Lung microvascular endothelial cell (primary cell): Measurements from ENCODE around the gene PEA15. TPM values are rescaled to one million over a fixed set of nuclear protein-coding genes. Genes with fewer than 3 reads are reported as not detected.
A peak's percentile ranks its signal among the peaks of the same experiment; 100 is the strongest.

Experiments
- DNase-seq, 2 donors: peaks; one replicate each; pipeline versions ENCODE4 v3.0.0 to v3.0.0-alpha.2; 2010; ENCODE audit warnings: low read depth in 2 of 2
- total RNA-seq: library from RNA; depleted of rRNA; stranded (reverse); fragments of >200 nt; gene quantifications from 2 replicates; pipeline ENCODE4 v1.2.1, GENCODE V29; 2014

The PEA15 gene
- total RNA-seq, result 36.2 and 60.7 TPM in 2 replicates

DNA sequence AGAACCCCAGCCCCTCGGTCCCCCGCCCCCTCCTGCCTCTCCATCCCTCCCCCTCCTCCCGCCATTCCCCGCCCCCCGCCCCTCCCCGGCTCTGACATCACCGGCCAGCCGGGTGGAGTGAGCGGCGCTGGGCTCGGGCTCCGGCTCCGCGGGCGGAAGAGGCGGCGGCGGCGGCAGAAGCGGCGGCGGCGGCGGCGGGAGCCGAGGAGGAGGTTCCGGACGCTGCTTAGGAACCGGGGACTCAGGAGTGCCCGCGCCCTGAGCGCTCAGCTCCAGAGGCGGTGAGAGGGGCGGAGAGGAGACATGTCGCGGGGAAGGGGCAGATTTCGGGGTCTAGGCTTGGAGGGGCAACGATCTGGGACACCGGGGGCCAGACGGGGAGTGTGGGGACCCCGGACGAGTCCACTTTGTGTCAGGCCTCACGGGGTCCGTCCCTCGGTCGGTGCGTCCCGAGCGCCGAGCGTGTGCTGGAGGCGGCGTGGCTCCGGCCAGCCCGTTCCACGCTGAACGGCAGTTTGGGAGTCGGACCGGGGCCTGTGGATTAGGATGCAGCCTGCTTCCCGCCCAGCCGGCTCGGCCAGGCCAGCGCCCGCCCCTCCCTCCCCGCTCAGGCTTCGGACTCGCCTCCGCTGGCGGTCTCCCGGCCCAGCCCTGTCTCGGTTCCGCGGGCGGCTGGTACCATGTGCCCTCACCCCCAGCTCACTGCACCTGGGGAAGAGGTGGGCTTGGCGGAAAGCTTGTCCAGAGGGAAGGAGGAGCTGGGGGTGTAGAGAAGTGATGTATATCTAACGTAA is at the start of gene PEA15:
Gene PEA15 (plus strand): TSS at position 143 of the 794 bp plus-strand sequence. CDS start 6,161 bp downstream, outside the sequence.
- DNase-seq, result peak; percentile 69 to 80

DNA sequence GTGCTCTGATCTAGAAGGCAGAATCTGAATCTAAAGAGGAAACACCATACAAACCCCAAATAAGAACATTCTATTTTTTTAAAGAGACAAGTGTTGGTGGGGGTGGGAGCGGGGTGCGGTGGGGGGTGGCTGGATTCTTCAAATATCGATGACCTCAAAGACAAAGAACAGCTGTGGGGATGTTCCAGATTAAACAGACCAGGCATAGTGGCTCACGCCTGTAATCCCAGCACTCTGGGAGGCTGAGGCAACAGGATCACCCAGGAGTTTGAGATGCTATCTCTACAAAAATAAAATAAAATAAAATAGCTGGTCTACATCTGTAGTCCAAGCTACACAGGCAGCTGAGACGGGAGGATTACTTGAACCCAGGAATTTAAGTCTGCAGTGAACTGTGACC is 48.8 kb upstream of the PEA15 start:
- DNase-seq, result no peak

DNA sequence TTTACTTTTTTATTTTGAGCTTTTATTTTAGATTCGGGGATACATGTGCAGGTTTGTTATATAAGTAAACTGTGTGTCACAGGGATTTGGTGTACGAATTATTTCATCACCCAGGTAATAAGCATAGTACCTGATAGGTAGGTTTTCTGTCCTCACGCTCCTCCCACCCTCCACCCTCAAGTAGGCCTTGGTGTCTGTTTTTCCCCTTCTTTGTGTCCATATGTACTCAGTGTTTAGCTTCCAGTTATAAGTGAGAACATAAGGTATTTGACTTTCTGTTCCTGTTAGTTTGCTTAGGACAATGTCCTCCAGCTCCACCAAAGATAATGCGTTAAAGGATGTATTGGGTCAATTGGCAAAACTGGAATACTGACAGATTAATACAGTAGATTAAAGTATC is 48.0 kb upstream of the PEA15 start:
- DNase-seq, result no peak

GRCh38 chr1:160158031-160158430 is 47.2 kb upstream of the PEA15 start:
- no peak for DNase-seq

DNA sequence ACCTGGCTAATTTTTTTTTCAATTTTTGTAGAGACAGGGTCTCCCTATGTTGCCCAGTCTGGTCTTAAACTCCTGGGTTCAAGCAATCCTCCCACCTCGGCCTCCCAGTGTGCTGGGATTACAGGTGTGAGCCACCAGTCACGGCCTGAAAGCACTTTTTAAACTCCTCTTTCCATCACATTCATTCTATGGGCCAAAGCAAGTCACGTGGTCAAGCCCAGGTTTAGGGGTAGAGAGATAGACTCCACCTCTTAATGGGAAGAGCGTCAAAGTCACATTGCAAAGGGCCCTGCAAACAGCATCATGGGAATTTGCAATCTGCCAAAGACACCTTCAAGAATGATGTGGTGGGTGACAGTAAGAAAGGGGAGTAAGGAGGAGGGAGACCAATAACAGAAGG is 46.6 kb upstream of the PEA15 start:
- no peak for DNase-seq

GRCh38 chr1:160159846-160160245 is 45.3 kb upstream of the PEA15 start:
- no peak for DNase-seq

DNA sequence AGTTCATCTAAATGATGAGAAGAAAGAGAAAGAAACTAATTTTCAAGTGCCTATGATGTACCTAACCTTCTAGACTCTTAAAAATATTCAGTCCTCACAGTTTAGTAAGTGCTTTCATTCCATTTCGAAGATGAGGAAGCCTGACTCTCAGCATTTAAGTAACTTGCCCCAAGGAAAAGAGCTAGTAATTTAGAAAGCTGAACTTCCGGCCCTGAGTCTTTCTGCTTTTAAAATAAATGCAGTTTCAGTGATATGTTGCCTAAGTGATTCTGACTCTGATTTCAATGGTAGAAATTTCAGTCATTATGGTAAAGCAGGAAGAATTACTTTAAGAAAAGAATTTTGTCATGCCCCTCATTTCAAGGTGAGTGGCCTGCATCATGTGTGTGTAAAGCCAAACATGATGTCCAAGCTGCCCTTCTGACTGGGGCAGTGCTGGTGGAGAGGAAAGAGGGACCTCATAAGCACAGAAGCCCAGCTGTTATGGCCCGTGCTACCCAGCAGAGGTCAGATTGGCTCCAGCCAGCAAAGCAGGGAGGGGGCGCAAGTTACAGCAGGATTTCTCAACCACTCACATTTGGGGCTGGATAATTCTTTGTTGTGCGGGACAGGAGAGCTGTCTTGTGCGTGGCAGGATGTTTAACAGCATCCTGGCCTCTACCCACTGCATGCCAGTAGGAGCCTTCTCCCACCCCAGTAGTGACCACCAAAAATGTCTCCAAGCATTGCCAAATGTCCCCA is 43.0 kb upstream of the PEA15 start:
- DNase-seq, result peak; percentile 39 to 51

GRCh38 chr1:160162931-160163330 is 42.3 kb upstream of the PEA15 start:
- DNase-seq, result no peak

DNA sequence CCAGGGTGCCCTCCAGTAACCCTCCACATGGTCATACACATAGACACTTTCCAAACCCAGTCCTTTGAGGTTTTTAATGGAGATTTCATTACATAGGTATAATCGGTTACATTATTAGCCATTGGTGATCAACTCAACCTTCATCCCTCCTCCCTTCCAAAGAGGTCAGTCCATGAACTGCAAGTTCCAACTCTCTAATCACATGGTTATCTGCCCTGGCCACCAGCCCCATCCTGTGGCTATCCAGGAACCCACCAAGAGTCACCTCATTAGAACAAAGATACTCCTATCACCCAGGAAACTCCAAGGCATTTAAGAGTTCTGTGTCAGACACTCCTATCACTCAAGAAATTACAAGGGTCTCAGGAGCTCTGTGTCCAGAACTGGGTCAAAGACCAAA is 41.6 kb upstream of the PEA15 start:
- DNase-seq, result no peak

DNA sequence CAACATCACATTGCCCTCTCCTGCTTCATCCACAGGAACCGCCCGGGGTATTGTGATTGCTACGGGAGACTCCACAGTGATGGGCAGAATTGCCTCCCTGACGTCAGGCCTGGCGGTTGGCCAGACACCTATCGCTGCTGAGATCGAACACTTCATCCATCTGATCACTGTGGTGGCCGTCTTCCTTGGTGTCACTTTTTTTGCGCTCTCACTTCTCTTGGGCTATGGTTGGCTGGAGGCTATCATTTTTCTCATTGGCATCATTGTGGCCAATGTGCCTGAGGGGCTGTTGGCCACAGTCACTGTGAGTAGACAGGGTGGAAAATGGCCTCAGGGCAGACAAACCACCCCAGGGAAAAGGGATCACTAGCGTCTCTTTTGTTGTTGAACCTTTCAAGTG is 41.1 kb upstream of the PEA15 start:
- no peak for DNase-seq

GRCh38 chr1:160166166-160166868 is 38.9 kb upstream of the PEA15 start:
- DNase-seq, result no peak

GRCh38 chr1:160167056-160167455 is 38.1 kb upstream of the PEA15 start:
- no peak for DNase-seq

DNA sequence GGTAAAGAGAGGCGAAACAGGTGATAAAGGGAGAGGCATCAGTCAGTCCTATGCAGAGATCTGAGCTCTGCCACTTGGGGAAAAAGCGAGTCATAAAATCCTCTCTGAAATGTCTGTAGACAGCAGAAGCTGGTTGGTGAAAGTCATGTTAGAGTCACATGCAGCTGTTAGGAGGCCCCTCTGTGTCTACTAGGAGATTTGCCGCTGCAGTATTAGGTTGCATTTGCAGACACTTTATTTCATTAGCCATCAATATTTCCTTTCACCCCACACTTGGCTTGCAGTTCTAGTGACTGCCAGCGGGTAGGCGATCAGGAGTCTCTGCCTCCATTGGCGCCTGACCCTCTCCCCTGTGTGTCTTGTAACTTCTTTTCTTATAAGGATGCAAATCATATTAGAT is 37.6 kb upstream of the PEA15 start:
- no peak for DNase-seq

- no peak for DNase-seq
Measured at GRCh38 chr1:160168016-160168415, 37.2 kb upstream of the PEA15 start.

- DNase-seq, result no peak
Measured at GRCh38 chr1:160168609-160169369, 36.4 kb upstream of the PEA15 start.

DNA sequence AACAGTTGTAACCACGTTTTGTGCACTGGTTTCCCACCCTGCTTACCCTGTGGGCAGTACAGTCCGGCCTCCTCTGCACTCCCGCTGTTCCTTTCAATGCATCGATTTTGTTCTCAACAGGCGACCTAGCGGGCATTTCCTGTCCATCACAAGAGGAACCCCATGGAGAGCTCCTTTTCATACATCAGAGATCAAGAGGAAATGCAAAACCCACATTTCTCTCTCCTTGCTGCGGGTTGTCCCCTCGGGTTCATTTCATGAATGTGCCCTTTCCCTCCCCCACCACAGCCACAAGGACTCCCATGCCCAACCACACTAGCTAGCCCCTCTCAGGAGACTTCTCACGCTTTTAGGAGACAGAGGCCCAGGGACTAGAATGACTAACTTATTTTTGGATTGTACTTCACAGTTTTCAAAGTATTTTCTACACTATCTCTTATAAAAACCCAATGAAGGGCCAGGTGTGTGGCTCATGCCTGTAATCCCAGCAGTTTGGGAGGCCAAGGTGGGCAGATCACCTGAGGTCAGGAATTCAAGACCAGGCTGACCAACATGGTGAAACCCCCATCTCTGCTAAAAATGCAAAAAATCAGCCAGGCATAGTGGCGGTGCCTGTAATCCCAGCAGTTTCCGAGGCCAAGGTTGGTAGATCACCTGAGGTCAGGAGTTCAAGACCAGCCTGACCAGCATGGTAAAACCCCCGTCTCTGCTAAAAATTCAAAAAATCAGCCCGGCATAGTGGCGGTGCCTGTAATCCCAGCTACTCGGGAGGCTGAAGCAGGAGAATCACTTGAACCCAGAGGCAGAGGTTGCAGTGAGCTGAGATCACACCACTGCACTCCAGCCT is 35.4 kb upstream of the PEA15 start:
- no peak for DNase-seq

DNA sequence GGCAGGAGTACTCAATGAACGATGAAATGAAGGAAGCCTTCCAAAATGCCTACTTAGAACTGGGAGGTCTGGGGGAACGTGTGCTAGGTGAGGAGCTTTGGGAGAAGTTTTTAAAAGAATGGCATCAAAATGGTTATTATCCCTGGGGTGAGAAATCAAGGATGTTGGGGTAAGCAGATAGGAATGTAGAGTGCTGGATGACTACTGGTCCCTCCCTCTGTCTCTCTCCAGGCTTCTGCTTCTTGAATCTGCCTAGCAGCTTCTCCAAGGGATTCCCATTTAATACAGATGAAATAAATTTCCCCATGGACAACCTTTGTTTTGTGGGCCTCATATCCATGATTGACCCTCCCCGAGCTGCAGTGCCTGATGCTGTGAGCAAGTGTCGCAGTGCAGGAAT is 33.8 kb upstream of the PEA15 start:
- no peak for DNase-seq

DNA sequence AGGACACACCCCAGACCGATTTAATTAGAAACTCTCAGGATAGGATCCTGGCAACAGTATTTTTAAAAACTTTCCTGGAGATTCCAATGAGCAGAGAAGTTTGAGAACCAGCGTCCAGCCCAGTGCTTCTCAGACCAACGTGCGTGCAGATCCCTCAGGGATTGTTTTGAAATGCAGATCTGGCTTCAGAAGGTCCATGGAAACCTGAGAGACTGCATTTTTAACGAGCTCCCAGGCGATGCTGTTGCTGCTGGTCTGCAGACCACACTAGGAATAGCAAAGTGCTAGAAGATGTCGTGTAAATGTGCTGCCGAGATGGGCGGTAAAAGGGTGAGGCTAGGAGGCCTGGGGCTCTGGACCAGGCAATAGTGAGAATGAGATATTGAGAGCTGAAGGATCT is 33.2 kb upstream of the PEA15 start:
- DNase-seq, result no peak

DNA sequence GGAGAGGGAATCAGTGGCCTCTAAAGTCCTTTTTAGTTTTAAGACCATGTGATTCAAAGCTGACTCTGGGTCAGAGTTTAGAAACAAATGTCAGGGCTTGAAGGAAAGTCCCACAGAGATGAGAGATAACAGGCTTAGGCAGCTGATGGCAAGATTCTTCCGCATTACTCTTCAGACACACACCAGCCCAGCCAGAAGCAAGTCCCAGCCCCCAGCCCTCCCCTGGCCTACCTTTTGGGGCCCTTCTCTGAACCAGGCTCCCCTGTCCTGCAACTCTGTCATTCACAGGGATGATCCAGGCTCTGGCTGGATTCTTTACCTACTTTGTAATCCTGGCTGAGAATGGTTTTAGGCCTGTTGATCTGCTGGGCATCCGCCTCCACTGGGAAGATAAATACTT is 28.0 kb upstream of the PEA15 start:
- DNase-seq, result no peak

DNA sequence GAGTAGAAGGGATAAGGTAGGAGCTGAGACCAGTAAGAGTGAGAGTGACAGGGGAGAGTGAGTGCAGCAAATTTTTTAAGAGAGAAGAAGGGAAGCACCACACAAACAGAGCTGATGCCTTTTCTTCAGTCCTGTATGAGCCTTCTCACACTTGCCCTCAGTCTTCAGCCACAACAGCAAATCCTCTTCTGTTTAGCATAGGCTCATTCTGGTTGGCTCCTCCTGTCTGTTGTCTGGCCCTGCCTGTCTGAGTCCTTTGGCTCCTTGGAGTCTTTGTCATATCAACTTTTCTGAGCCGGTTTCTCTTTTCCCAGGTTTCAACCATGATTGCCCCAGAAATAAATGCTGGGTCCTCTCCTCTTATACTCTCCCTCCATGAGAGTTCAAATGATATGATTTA is 27.5 kb upstream of the PEA15 start:
- DNase-seq, result no peak

GRCh38 chr1:160178731-160179130 is 26.5 kb upstream of the PEA15 start:
- DNase-seq, result no peak
